Measurements from ENCODE around the gene B3GNT7.

DNA sequence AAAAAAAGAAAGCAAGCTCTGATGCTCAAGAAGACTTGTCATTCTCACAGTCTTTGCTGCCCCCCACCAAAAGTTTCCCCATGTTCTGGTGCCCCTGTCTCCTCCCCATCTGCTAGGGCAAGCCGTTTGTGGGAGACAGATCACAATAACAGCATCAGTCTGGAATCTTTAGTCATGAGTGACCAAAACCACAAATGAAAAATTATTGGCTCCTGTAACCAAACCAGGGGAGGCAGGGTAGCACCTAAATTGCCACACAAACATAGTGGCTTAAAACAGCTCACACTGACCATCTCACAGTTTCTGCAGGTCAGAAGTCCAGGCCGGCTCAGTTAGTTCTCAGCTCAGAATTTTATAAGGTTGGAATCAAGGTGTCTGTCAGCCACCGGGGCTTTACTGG lies 9.1 kb upstream of the B3GNT7 start:
- TF ChIP-seq, protein P1, sequence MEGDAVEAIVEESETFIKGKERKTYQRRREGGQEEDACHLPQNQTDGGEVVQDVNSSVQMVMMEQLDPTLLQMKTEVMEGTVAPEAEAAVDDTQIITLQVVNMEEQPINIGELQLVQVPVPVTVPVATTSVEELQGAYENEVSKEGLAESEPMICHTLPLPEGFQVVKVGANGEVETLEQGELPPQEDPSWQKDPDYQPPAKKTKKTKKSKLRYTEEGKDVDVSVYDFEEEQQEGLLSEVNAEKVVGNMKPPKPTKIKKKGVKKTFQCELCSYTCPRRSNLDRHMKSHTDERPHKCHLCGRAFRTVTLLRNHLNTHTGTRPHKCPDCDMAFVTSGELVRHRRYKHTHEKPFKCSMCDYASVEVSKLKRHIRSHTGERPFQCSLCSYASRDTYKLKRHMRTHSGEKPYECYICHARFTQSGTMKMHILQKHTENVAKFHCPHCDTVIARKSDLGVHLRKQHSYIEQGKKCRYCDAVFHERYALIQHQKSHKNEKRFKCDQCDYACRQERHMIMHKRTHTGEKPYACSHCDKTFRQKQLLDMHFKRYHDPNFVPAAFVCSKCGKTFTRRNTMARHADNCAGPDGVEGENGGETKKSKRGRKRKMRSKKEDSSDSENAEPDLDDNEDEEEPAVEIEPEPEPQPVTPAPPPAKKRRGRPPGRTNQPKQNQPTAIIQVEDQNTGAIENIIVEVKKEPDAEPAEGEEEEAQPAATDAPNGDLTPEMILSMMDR (conservative IDR thresholded peaks at IDR 0.05; ENCODE audit: low read depth in 2 of 2) = no peak
- TF ChIP-seq POLR2AphosphoS5 (IDR thresholded peaks at IDR 0.05; ENCODE audit: low read depth) (no peak), EZH2 (IDR thresholded peaks at IDR 0.05; ENCODE audit: low read depth, unreplicated experiment) (no peak), EZH2phosphoT487 (IDR thresholded peaks at IDR 0.05; ENCODE audit: unreplicated experiment) (no peak), STAT1 (IDR thresholded peaks at IDR 0.05; ENCODE audit: unreplicated experiment) (no peak), CREB1 (CRISPR knock-in tag; IDR thresholded peaks at IDR 0.05; ENCODE audit: low read depth) (no peak), JUNB (IDR thresholded peaks at IDR 0.05; ENCODE audit: unreplicated experiment) (no peak), ZNF331 (CRISPR knock-in tag; IDR thresholded peaks at IDR 0.05; ENCODE audit: low read depth) (no peak), NANOG (IDR thresholded peaks at IDR 0.05; ENCODE audit: borderline replicate concordance) (no peak), ZNF114 (CRISPR knock-in tag; IDR thresholded peaks at IDR 0.05) (no peak)
- TF ChIP-seq, protein P2, sequence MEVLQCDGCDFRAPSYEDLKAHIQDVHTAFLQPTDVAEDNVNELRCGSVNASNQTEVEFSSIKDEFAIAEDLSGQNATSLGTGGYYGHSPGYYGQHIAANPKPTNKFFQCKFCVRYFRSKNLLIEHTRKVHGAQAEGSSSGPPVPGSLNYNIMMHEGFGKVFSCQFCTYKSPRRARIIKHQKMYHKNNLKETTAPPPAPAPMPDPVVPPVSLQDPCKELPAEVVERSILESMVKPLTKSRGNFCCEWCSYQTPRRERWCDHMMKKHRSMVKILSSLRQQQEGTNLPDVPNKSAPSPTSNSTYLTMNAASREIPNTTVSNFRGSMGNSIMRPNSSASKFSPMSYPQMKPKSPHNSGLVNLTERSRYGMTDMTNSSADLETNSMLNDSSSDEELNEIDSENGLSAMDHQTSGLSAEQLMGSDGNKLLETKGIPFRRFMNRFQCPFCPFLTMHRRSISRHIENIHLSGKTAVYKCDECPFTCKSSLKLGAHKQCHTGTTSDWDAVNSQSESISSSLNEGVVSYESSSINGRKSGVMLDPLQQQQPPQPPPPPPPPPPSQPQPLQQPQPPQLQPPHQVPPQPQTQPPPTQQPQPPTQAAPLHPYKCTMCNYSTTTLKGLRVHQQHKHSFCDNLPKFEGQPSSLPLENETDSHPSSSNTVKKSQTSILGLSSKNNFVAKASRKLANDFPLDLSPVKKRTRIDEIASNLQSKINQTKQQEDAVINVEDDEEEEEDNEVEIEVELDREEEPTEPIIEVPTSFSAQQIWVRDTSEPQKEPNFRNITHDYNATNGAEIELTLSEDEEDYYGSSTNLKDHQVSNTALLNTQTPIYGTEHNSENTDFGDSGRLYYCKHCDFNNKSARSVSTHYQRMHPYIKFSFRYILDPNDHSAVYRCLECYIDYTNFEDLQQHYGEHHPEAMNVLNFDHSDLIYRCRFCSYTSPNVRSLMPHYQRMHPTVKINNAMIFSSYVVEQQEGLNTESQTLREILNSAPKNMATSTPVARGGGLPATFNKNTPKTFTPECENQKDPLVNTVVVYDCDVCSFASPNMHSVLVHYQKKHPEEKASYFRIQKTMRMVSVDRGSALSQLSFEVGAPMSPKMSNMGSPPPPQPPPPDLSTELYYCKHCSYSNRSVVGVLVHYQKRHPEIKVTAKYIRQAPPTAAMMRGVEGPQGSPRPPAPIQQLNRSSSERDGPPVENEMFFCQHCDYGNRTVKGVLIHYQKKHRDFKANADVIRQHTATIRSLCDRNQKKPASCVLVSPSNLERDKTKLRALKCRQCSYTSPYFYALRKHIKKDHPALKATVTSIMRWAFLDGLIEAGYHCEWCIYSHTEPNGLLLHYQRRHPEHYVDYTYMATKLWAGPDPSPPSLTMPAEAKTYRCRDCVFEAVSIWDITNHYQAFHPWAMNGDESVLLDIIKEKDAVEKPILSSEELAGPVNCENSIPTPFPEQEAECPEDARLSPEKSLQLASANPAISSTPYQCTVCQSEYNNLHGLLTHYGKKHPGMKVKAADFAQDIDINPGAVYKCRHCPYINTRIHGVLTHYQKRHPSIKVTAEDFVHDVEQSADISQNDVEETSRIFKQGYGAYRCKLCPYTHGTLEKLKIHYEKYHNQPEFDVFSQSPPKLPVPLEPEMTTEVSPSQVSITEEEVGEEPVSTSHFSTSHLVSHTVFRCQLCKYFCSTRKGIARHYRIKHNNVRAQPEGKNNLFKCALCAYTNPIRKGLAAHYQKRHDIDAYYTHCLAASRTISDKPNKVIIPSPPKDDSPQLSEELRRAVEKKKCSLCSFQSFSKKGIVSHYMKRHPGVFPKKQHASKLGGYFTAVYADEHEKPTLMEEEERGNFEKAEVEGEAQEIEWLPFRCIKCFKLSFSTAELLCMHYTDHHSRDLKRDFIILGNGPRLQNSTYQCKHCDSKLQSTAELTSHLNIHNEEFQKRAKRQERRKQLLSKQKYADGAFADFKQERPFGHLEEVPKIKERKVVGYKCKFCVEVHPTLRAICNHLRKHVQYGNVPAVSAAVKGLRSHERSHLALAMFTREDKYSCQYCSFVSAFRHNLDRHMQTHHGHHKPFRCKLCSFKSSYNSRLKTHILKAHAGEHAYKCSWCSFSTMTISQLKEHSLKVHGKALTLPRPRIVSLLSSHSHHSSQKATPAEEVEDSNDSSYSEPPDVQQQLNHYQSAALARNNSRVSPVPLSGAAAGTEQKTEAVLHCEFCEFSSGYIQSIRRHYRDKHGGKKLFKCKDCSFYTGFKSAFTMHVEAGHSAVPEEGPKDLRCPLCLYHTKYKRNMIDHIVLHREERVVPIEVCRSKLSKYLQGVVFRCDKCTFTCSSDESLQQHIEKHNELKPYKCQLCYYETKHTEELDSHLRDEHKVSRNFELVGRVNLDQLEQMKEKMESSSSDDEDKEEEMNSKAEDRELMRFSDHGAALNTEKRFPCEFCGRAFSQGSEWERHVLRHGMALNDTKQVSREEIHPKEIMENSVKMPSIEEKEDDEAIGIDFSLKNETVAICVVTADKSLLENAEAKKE (CRISPR knock-in tag; IDR thresholded peaks at IDR 0.05) = no peak
- TF ChIP-seq, protein P3, sequence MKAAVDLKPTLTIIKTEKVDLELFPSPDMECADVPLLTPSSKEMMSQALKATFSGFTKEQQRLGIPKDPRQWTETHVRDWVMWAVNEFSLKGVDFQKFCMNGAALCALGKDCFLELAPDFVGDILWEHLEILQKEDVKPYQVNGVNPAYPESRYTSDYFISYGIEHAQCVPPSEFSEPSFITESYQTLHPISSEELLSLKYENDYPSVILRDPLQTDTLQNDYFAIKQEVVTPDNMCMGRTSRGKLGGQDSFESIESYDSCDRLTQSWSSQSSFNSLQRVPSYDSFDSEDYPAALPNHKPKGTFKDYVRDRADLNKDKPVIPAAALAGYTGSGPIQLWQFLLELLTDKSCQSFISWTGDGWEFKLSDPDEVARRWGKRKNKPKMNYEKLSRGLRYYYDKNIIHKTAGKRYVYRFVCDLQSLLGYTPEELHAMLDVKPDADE (IDR thresholded peaks at IDR 0.05) = no peak
- TF ChIP-seq, protein P4, sequence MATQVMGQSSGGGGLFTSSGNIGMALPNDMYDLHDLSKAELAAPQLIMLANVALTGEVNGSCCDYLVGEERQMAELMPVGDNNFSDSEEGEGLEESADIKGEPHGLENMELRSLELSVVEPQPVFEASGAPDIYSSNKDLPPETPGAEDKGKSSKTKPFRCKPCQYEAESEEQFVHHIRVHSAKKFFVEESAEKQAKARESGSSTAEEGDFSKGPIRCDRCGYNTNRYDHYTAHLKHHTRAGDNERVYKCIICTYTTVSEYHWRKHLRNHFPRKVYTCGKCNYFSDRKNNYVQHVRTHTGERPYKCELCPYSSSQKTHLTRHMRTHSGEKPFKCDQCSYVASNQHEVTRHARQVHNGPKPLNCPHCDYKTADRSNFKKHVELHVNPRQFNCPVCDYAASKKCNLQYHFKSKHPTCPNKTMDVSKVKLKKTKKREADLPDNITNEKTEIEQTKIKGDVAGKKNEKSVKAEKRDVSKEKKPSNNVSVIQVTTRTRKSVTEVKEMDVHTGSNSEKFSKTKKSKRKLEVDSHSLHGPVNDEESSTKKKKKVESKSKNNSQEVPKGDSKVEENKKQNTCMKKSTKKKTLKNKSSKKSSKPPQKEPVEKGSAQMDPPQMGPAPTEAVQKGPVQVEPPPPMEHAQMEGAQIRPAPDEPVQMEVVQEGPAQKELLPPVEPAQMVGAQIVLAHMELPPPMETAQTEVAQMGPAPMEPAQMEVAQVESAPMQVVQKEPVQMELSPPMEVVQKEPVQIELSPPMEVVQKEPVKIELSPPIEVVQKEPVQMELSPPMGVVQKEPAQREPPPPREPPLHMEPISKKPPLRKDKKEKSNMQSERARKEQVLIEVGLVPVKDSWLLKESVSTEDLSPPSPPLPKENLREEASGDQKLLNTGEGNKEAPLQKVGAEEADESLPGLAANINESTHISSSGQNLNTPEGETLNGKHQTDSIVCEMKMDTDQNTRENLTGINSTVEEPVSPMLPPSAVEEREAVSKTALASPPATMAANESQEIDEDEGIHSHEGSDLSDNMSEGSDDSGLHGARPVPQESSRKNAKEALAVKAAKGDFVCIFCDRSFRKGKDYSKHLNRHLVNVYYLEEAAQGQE (IDR thresholded peaks at IDR 0.05; ENCODE audit: unreplicated experiment) = no peak
